ENCODE measurements around the gene CCM2. TPM values are rescaled to one million over a fixed set of nuclear protein-coding genes. Genes with fewer than 3 reads are reported as not detected.
A peak's percentile ranks its signal among the peaks of the same experiment; 100 is the strongest.
"Not testable (repeated sequence)": the region's sequence is repeated elsewhere in the genome, so short reads cannot be mapped to it uniquely, and the experiment has no call there.

Gene CCM2
- total RNA-seq, 1 experiment from 2014 or later = 64.8 TPM

- Histone ChIP-seq H3K4me3 (no peak overlapping the region), H3K27me3 (replicated peaks) (no peaks in the 10 kb centered on the region), H3K4me1 (replicated peaks) (peaks cover 11% of the 10 kb centered on the region), H3K27ac (no peak overlapping the region), H3K36me3 (peaks cover 12% of the 10 kb centered on the region), H3K9me3 (replicated peaks) (no peaks in the 10 kb centered on the region)
- no peak for DNase-seq (ENCODE audit: low read depth in 1 of 2, low spot score in 2 of 2)
Observed at GRCh38 chr7:45020915-45021314, 20.9 kb downstream of the CCM2 start.

- H3K4me1 ChIP-seq (replicated peaks) = peaks cover 11% of the 10 kb centered on the region
- H3K36me3 ChIP-seq = peaks cover 14% of the 10 kb centered on the region
- H3K4me3 ChIP-seq = no peak overlapping the region
- peak in 1 of 2 experiments; percentile 23 for DNase-seq (ENCODE audit: low read depth in 1 of 2, low spot score in 2 of 2)
- H3K9me3 ChIP-seq (replicated peaks) = no peaks in the 10 kb centered on the region
- no peaks in the 10 kb centered on the region for H3K27me3 ChIP-seq (replicated peaks)
- H3K27ac ChIP-seq = no peak overlapping the region
Observed at GRCh38 chr7:45021604-45022296, 21.7 kb downstream of the CCM2 start.

GRCh38 chr7:45024126-45024744 lies 24.2 kb downstream of the CCM2 start:
- Histone ChIP-seq H3K4me3 (no peak overlapping the region), H3K36me3 (peaks cover 14% of the 10 kb centered on the region), H3K4me1 (replicated peaks) (peaks cover 20% of the 10 kb centered on the region), H3K9me3 (replicated peaks) (no peaks in the 10 kb centered on the region), H3K27me3 (replicated peaks) (no peaks in the 10 kb centered on the region), H3K27ac (no peak overlapping the region)
- no peak for DNase-seq (ENCODE audit: low read depth in 1 of 2, low spot score in 2 of 2)

- H3K4me3 ChIP-seq; H3K9me3 ChIP-seq (replicated peaks); H3K27ac ChIP-seq; DNase-seq (ENCODE audit: low read depth in 1 of 2, low spot score in 2 of 2); H3K27me3 ChIP-seq (replicated peaks): not testable (repeated sequence)
- Histone ChIP-seq H3K4me1 (replicated peaks) (peaks cover 20% of the 10 kb centered on the region), H3K36me3 (peaks cover 20% of the 10 kb centered on the region)
Observed at GRCh38 chr7:45025473-45025872, 25.5 kb downstream of the CCM2 start.

DNA sequence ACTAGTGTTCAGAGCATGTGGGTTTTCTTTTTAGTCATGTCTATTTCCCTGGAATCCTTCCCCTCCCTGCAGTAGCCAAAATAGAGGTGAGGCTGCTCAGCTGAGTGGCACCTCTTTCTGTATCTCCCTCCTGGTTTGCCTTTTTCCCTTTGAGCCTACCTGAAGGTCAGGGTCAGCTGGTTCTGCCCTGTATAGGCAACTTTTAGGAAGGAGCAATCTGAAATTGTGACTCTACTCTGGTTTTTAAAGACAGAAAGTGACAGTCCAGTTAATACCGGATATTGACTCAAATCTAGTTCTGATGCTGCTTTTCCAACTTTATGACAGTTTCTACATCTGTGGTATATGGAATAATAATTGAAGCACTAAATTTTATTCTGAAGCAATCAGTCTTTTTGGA lies 26.0 kb downstream of the CCM2 start:
- no peaks in the 10 kb centered on the region for H3K27me3 ChIP-seq (replicated peaks)
- peaks cover 22% of the 10 kb centered on the region for H3K36me3 ChIP-seq
- H3K27ac ChIP-seq = no peak overlapping the region
- no peak overlapping the region for H3K4me3 ChIP-seq
- H3K9me3 ChIP-seq (replicated peaks) = no peaks in the 10 kb centered on the region
- DNase-seq (ENCODE audit: low read depth in 1 of 2, low spot score in 2 of 2) = no peak
- peaks cover 18% of the 10 kb centered on the region for H3K4me1 ChIP-seq (replicated peaks)

DNA sequence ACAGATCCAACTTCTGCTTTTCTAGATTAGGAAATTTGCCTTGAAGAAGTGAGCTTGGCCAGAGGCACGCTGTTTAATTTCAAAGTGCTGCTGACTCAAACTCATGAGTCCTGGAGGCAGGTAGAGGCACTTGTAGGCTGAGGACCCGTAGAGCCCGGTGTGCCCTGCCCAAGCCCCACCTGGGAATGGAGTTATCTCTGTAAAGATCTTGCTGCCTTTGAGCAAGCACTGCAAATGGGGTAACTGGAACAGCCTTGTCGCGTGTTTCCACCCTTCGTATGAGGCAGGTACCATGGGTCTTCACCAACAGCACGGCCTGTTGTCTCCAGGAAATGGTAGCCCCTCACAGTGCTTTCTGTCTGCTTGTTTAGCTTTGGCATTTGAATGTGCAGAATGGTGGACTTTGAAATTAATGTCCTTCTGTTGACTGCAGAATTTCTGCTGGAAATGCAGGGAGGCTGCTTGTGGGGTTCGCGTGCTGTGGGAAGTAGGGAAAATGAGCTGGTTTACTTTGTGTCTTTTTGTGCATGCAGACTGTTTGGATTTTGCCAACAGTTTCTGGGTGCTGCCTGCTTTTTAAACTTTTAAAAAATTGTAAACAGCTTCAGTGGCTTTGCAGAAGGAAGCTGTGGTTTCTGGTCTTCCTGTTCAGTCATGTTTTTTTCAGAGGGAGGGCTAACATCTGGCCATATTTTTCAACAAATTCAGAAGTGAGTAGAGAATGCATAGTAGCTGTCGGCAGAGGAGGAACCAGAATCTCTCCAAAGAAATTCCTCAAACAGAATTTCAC lies 27.2 kb downstream of the CCM2 start:
- Histone ChIP-seq H3K9me3 (replicated peaks) (no peaks in the 10 kb centered on the region), H3K4me1 (replicated peaks) (peaks cover 10% of the 10 kb centered on the region), H3K4me3 (no peak overlapping the region), H3K27me3 (replicated peaks) (no peaks in the 10 kb centered on the region), H3K36me3 (peaks cover 22% of the 10 kb centered on the region), H3K27ac (no peak overlapping the region)
- DNase-seq (ENCODE audit: low read depth in 1 of 2, low spot score in 2 of 2) = no peak

DNA sequence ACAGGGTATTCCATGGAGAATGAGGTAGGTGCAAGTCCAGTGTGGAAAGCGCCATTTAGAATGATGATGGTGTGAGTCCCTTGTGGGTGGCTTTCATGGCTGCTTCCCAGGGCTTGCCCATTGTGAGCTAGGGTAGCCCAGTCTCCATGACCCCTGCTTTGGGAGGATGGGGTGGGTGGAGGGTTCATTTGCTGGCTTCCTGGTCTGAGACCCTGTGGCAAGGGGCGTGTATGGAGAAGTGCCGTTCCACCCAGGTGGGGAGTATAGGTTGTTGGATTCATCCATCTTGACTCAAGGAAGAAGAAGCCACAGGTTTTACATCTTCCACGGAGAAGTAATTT lies 27.7 kb downstream of the CCM2 start:
- H3K4me3 ChIP-seq = no peak overlapping the region
- H3K27me3 ChIP-seq (replicated peaks) = no peaks in the 10 kb centered on the region
- H3K27ac ChIP-seq = no peak overlapping the region
- no peak for DNase-seq (ENCODE audit: low read depth in 1 of 2, low spot score in 2 of 2)
- peaks cover 10% of the 10 kb centered on the region for H3K4me1 ChIP-seq (replicated peaks)
- H3K36me3 ChIP-seq = peaks cover 22% of the 10 kb centered on the region
- H3K9me3 ChIP-seq (replicated peaks) = no peaks in the 10 kb centered on the region

DNA sequence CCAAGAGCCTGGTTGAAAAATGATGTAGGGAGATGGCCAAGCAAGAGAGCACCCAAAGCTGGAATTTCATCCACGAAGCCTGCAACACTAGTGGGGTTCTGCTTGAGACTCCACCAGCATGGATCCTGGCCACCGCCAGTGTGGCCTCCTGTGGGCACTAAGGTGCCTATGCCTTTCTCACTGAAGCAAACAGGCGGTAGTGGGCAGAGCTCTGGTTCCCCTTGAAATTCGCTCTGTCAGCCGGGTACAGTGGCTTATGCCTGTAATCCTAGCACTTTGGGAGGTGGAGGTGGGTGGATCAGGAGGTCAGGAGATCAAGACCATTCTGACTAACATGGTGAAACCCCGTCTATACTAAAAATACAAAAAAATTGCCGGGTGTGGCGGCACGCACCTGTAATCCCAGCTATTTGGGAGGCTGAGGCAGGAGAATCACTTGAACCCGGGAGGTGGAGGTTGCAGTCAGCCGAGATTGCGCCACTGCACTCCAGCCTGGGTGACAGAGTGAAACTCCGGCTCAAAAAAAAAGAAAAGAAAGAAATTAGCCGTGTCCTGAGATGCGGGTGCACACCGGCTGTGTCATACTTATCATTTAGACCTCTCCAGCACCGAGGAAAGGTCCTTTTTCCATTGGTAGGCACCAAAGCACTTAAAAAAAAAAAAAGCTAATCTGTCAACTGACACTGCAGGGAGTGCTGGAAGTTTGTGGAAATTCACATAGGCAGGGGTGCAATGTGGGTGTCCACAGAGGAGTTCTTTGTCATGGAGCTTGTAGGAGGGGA lies 28.3 kb downstream of the CCM2 start:
- peaks cover 10% of the 10 kb centered on the region for H3K4me1 ChIP-seq (replicated peaks)
- H3K27me3 ChIP-seq (replicated peaks) = no peaks in the 10 kb centered on the region
- H3K9me3 ChIP-seq (replicated peaks) = no peaks in the 10 kb centered on the region
- no peak overlapping the region for H3K27ac ChIP-seq
- DNase-seq (ENCODE audit: low read depth in 1 of 2, low spot score in 2 of 2) = no peak
- no peak overlapping the region for H3K4me3 ChIP-seq
- H3K36me3 ChIP-seq = peaks cover 22% of the 10 kb centered on the region

DNA sequence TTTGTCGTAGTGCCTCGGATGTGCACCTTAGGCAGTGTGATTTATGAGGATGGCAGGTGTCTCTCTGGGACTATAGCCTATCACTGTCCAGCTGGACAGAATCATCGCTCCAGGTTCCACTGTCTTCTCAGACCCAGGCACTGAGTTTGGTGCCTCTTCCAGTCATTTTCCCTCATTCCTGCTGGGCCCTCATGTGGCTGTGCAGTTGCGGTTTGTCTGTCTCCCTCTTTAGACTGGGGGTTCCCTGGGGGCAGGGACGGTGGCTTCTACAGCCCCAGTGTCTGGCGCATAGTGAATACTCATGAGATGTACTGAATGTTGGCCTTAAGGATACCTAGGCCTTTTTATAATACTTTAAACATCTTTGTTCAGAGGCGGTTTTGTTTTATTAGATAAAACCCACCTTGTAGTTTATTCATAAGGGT lies 28.9 kb downstream of the CCM2 start:
- H3K36me3 ChIP-seq = peaks cover 22% of the 10 kb centered on the region
- no peaks in the 10 kb centered on the region for H3K27me3 ChIP-seq (replicated peaks)
- no peaks in the 10 kb centered on the region for H3K9me3 ChIP-seq (replicated peaks)
- H3K4me3 ChIP-seq = no peak overlapping the region
- DNase-seq (ENCODE audit: low read depth in 1 of 2, low spot score in 2 of 2) = no peak
- peaks cover 10% of the 10 kb centered on the region for H3K4me1 ChIP-seq (replicated peaks)
- H3K27ac ChIP-seq = no peak overlapping the region

DNA sequence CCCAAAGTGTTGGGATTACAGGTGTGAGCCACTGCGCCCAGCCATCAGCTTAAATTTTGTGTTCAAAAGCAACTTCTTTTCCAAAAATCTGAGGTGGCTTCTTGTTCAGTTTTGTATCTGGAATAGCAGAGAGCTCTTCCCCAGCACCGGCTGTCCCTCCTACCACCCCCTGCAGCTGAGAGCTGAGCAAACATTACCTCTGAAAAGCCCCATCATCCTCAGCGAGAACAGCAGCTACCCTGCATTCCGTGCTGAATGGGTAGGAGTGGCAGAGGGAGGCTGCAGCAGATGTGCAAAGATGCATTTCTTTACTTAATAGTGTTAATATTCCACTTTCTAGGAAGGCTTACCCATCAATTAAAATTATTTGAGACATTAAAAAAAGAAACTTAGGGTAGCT lies 31.8 kb downstream of the CCM2 start:
- Histone ChIP-seq H3K4me3 (no peak overlapping the region), H3K36me3 (peaks cover 16% of the 10 kb centered on the region)
- DNase-seq (ENCODE audit: low read depth in 1 of 2, low spot score in 2 of 2) = no peak

DNA sequence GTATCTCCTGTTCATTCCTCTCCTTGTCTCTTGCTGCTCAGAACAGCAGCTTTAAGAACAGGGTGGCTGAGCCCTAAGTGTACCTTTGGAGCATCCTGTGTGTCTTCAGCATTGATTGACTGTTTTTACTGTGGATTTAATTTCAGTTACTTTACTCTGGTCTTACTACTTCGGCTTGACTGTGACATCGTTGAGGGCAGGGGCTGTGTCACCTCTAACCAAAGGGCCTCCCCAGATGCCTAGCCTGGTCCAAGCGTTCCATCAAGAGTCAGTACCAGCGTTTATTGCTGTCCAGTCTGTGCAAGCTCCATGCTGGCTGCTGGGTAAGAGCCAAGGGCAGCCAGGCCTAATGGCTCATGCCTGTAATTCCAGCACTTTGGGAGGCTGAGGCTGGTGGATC lies 32.4 kb downstream of the CCM2 start:
- Histone ChIP-seq H3K9me3 (replicated peaks) (no peaks in the 10 kb centered on the region), H3K27ac (no peak overlapping the region), H3K4me1 (replicated peaks) (peaks cover 4% of the 10 kb centered on the region), H3K4me3 (no peak overlapping the region), H3K36me3 (peaks cover 13% of the 10 kb centered on the region), H3K27me3 (replicated peaks) (no peaks in the 10 kb centered on the region)
- DNase-seq (ENCODE audit: low read depth in 1 of 2, low spot score in 2 of 2) = no peak

More for the DNA sequence above, 31.8 kb downstream of the CCM2 start:
- Histone ChIP-seq H3K4me1 (replicated peaks) (peaks cover 10% of the 10 kb centered on the region), H3K9me3 (replicated peaks) (no peaks in the 10 kb centered on the region), H3K27me3 (replicated peaks) (no peaks in the 10 kb centered on the region), H3K27ac (no peak overlapping the region)

GRCh38 chr7:45033261-45033930 lies 33.4 kb downstream of the CCM2 start:
- H3K4me3 ChIP-seq = no peak overlapping the region
- peaks cover 16% of the 10 kb centered on the region for H3K36me3 ChIP-seq
- no peaks in the 10 kb centered on the region for H3K27me3 ChIP-seq (replicated peaks)
- no peak overlapping the region for H3K27ac ChIP-seq
- no peaks in the 10 kb centered on the region for H3K4me1 ChIP-seq (replicated peaks)
- no peaks in the 10 kb centered on the region for H3K9me3 ChIP-seq (replicated peaks)
- DNase-seq (ENCODE audit: low read depth in 1 of 2, low spot score in 2 of 2) = no peak

- DNase-seq (ENCODE audit: low read depth in 1 of 2, low spot score in 2 of 2) = no peak
- H3K4me1 ChIP-seq (replicated peaks) = no peaks in the 10 kb centered on the region
- H3K36me3 ChIP-seq = peaks cover 21% of the 10 kb centered on the region
- no peak overlapping the region for H3K27ac ChIP-seq
- no peaks in the 10 kb centered on the region for H3K9me3 ChIP-seq (replicated peaks)
- H3K4me3 ChIP-seq = no peak overlapping the region
- H3K27me3 ChIP-seq (replicated peaks) = no peaks in the 10 kb centered on the region
Observed at GRCh38 chr7:45033931-45034290, 33.9 kb downstream of the CCM2 start.

Data from SJSA1 (cell line).